Muscle layer of colon (tissue), 2 donors: ENCODE results near the gene IL6R.

ENCODE experiments used
- H3K27ac ChIP-seq: one replicate; pipeline ENCODE4 v1.7.0; 2013; ENCODE audit warnings: low read depth, mild to moderate bottlenecking, low read length, moderate library complexity
- H3K27me3 ChIP-seq, 2 donors: one replicate each; pipeline ENCODE4 v1.7.0; 2013; ENCODE audit warnings: low read length in 2 of 2, mild to moderate bottlenecking in 2 of 2; ENCODE audit not compliant: insufficient read depth in 2 of 2, control insufficient read depth in 1 of 2
- H3K36me3 ChIP-seq: one replicate; pipeline ENCODE4 v1.7.0; 2013; ENCODE audit warnings: mild to moderate bottlenecking, low read length; ENCODE audit not compliant: insufficient read depth
- H3K4me1 ChIP-seq: one replicate; pipeline ENCODE4 v1.7.0; 2013; ENCODE audit warnings: mild to moderate bottlenecking, low read length; ENCODE audit not compliant: insufficient read depth
- H3K4me3 ChIP-seq, 2 donors: one replicate each; pipeline ENCODE4 v1.7.0; 2013; ENCODE audit warnings: low read length in 2 of 2, low read depth in 1 of 2, mild to moderate bottlenecking in 1 of 2, moderate library complexity in 1 of 2
- H3K9ac ChIP-seq: one replicate; pipeline ENCODE4 v1.7.0; 2013; ENCODE audit warnings: low read length
- H3K9me3 ChIP-seq: one replicate; pipeline ENCODE4 v1.7.0; 2013; ENCODE audit warnings: mild to moderate bottlenecking, low read length
- donor health status: abdominal sarcoma.
- donor health status: Adenocarcinoma of cecum.

IL6R gene

GRCh38 chr1:154431586-154432373, 26.6 kb downstream of the IL6R start:
- Histone ChIP-seq H3K27me3 (no peaks in the 10 kb centered on the region), H3K4me3 (no peak overlapping the region), H3K9me3 (no peaks in the 10 kb centered on the region), H3K27ac (peak overlapping the region; percentile 28), H3K4me1 (peaks cover 80% of the 10 kb centered on the region), H3K9ac (no peak overlapping the region), H3K36me3 (peaks cover 24% of the 10 kb centered on the region)

DNA sequence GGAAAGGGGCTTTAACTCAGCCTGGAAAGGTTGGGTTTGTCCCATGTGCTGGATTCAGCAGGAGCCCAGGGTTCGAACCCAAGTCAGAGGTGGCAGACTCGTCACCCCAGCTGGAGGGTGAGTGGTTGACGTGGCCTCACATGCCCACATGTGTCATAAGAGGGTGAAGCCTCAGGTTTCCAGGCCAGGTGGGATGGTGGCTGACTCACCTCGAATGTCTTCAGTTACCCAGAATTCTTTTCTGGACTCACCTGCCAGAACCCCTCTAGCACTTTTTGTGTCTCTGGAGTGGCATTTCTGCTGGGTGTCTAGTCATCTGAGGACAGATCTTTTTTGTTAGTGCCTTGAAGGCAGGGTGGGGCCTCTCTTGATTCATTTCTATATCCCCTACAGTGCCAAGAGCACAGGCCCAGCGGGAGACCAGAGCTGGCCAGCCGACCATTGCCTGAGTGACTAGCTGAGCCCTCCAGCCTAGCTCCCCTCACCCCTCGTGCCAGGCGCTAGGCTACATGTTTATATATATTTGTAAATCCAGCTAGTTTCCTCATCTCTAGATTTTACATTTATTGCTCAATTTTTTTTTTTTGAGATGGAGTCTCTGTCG, 28.1 kb downstream of the IL6R start:
- Histone ChIP-seq H3K4me1 (peaks cover 69% of the 10 kb centered on the region), H3K27ac (peak overlapping the region; percentile 74), H3K9me3 (no peaks in the 10 kb centered on the region), H3K27me3 (no peaks in the 10 kb centered on the region), H3K9ac (peak overlapping the region; percentile 56), H3K36me3 (peaks cover 24% of the 10 kb centered on the region), H3K4me3 (no peak overlapping the region)

- peaks cover 61% of the 10 kb centered on the region for H3K4me1 ChIP-seq
- H3K4me3 ChIP-seq = peak overlapping the region in 1 of 2 donors; percentile 53
- no peaks in the 10 kb centered on the region for H3K27me3 ChIP-seq
- peaks cover 24% of the 10 kb centered on the region for H3K36me3 ChIP-seq
- H3K27ac ChIP-seq = peak overlapping the region; percentile 88
- H3K9me3 ChIP-seq = no peaks in the 10 kb centered on the region
- peak overlapping the region; percentile 39 for H3K9ac ChIP-seq
Observed at GRCh38 chr1:154434346-154435085, 29.4 kb downstream of the IL6R start.

GRCh38 chr1:154435599-154436200, 30.6 kb downstream of the IL6R start:
- Histone ChIP-seq H3K9ac (peak overlapping the region; percentile 39), H3K27me3 (no peaks in the 10 kb centered on the region), H3K9me3 (no peaks in the 10 kb centered on the region), H3K36me3 (peaks cover 24% of the 10 kb centered on the region), H3K4me1 (peaks cover 49% of the 10 kb centered on the region), H3K4me3 (peak overlapping the region; percentile 12 to 53), H3K27ac (peak overlapping the region; percentile 88)

DNA sequence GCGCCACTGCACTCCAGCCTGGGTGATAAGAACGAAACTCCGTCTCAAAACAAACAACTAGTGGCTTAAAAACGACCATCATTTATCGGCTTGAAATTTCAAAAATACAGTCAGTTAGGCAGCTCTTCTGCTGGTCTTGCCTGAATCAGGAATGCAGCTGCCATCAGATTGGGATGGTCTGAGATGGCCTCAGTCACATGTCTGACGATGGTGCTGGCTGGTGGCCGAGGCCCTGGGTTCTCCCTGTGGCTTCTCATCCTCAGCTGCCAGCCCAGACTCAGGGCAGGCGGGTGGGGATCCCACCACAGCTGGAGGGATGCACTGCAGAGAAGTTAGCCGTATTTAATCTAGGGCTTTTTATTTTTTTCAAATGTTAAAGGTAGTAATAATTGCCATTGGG, 31.3 kb downstream of the IL6R start:
- Histone ChIP-seq H3K27ac (peak overlapping the region; percentile 27), H3K4me1 (peaks cover 52% of the 10 kb centered on the region), H3K27me3 (no peaks in the 10 kb centered on the region), H3K9ac (peak overlapping the region; percentile 39), H3K36me3 (peaks cover 26% of the 10 kb centered on the region), H3K9me3 (no peaks in the 10 kb centered on the region), H3K4me3 (peak overlapping the region in 1 of 2 donors; percentile 53)

- Histone ChIP-seq H3K4me3 (no peak overlapping the region), H3K27me3 (no peaks in the 10 kb centered on the region), H3K36me3 (peaks cover 26% of the 10 kb centered on the region), H3K9me3 (no peaks in the 10 kb centered on the region), H3K9ac (no peak overlapping the region), H3K4me1 (peaks cover 52% of the 10 kb centered on the region), H3K27ac (no peak overlapping the region)
Observed at GRCh38 chr1:154440036-154440804, 35.1 kb downstream of the IL6R start.

DNA sequence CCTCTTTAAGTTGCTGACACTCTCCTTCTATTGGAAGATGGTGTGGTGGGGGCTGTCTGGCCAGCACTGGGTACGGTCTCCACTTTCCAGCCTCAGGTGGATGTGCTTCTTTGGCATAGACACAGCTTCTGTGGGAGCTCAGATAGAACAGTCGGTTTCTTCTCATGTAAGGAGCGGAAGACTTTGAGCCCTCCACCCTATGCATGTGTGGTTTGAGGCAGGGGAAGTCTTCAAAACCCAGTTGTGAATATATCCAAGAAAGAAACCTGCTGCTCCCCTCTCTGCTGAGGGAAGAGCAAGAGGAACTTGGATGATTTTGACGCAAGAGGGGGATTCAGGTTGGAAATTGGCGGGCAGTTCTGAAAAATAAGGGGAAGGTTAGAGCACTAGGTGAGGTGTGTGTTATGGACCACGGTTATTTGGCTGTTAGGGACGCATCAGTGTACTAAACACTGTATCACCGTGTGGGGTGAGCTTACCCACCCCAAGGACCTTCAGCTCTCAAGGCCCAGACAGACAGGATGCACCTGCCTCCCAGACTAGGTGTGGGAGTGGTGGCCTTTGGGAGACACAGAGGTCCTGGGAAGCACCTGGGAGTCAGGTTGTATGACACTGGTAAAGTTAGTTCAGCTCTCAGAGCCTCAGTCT, 36.2 kb downstream of the IL6R start:
- Histone ChIP-seq H3K4me3 (no peak overlapping the region), H3K27me3 (no peaks in the 10 kb centered on the region), H3K9ac (no peak overlapping the region), H3K9me3 (no peaks in the 10 kb centered on the region), H3K36me3 (peaks cover 17% of the 10 kb centered on the region), H3K27ac (no peak overlapping the region), H3K4me1 (peaks cover 48% of the 10 kb centered on the region)

DNA sequence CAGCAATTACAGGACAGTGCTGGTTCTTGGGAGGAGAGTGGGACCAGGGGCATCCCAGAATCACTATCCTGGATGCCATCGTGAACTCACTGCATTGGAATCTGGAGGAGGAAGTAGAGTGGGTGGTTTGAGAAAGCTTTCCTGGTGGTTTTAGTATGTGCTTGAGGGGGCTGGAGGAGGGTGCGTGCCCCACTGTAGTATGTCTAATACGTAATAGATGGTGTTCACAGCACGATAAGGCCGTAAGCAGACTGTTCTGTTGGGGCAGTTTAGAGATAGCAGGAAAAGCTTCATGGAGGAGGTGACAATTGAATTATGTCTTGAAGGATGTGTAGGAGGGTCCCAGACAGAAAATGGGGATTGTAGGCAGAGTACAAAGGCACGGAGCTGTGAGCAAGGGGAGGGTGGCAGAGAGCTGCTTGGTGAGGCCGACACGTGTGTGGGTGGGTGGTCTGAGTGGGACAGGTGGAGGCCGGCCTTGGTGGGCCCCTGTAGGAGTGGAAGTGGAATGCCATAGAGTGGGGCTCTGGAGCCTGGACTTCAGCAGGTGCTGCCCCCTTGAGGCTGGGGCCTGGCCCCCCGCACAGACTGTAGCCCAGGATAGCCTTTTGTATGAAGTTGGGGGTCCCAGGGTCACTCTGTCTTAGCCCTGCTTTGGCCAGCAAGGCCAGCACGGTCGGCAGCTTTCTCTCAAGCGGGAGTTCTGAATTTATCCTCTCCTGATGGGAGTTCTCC, 37.0 kb downstream of the IL6R start:
- Histone ChIP-seq H3K27me3 (no peaks in the 10 kb centered on the region), H3K4me1 (peaks cover 48% of the 10 kb centered on the region), H3K9ac (no peak overlapping the region), H3K27ac (no peak overlapping the region), H3K9me3 (no peaks in the 10 kb centered on the region), H3K4me3 (no peak overlapping the region), H3K36me3 (peaks cover 17% of the 10 kb centered on the region)

DNA sequence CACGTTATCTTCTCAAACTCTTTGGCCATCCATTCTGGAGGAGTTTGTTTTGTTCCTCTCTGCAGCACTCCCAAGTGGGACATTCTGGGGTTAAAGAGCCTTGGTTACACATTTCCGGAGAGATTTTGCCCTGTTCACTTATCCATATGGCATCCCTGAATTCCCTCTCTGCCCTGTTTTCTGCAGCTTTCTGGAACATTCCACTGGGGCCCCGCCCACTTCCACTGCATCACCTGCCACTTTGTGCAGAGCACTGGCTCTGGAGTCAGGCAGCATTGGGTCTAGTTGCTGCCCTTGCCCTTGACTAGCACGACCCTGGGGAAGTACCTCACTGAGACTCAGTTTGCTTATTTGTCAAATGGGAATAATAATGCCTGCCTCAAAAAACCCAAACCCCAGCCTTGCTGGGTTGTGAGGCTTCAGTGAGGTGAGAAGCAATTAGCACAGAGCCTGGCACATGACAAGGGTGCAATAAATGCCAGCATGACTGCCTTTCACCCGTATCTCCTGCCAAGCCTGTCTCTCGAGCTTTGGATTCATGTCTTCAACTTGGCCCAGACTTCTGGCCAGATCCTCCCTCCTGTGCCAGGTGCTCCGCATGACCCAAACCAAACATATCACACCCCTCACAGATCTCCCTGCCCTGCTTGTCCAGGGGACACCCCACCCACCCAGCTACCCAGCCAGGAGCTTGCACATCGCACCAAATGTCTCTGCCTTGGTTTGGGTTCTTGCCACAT, 38.3 kb downstream of the IL6R start:
- Histone ChIP-seq H3K9me3 (no peaks in the 10 kb centered on the region), H3K9ac (no peak overlapping the region), H3K4me1 (peaks cover 42% of the 10 kb centered on the region), H3K27ac (no peak overlapping the region), H3K27me3 (no peaks in the 10 kb centered on the region), H3K36me3 (peaks cover 25% of the 10 kb centered on the region), H3K4me3 (no peak overlapping the region)
